ENCODE results near the gene SF3A1.

Gene SF3A1

GRCh38 chr22:30286331-30286730 lies 70.4 kb downstream of the SF3A1 start:
- DNase-seq (ENCODE audit: low read depth) = no peak
- in situ Hi-C loops (cut with HindIII; ENCODE audit: low sequenced_read_pairs) = no loop called here
- TF ChIP-seq CTCF (IDR thresholded peaks at IDR 0.05; ENCODE audit: low read depth, low read length, missing control alignments) = no peak
- H3K4me3 ChIP-seq (ENCODE audit: low read depth, low read length) = no peak overlapping the region

- no peak overlapping the region for H3K4me3 ChIP-seq (ENCODE audit: low read depth, low read length)
- no peak for DNase-seq (ENCODE audit: low read depth)
- TF ChIP-seq CTCF (IDR thresholded peaks at IDR 0.05; ENCODE audit: low read depth, low read length, missing control alignments) = no peak
- in situ Hi-C loops (cut with HindIII; ENCODE audit: low sequenced_read_pairs) = no loop called here
Measured at GRCh38 chr22:30285846-30286200, 70.9 kb downstream of the SF3A1 start.

GRCh38 chr22:30285176-30285845 lies 71.4 kb downstream of the SF3A1 start:
- no peak overlapping the region for H3K4me3 ChIP-seq (ENCODE audit: low read depth, low read length)
- no peak for DNase-seq (ENCODE audit: low read depth)
- no peak for TF ChIP-seq CTCF (IDR thresholded peaks at IDR 0.05; ENCODE audit: low read depth, low read length, missing control alignments)
- in situ Hi-C loops (cut with HindIII; ENCODE audit: low sequenced_read_pairs) = no loop called here

GRCh38 chr22:30284666-30285065 lies 72.0 kb downstream of the SF3A1 start:
- TF ChIP-seq CTCF (IDR thresholded peaks at IDR 0.05; ENCODE audit: low read depth, low read length, missing control alignments) = no peak
- H3K4me3 ChIP-seq (ENCODE audit: low read depth, low read length) = no peak overlapping the region
- in situ Hi-C loops (cut with HindIII; ENCODE audit: low sequenced_read_pairs) = loop anchor here (5.0 kb wide), 1 partner anchor 43 kb away; the partner anchor contains the start of gene TBC1D10A

GRCh38 chr22:30284172-30284571 lies 72.5 kb downstream of the SF3A1 start:
- no peak for TF ChIP-seq CTCF (IDR thresholded peaks at IDR 0.05; ENCODE audit: low read depth, low read length, missing control alignments)
- H3K4me3 ChIP-seq (ENCODE audit: low read depth, low read length) = no peak overlapping the region
- in situ Hi-C loops (cut with HindIII; ENCODE audit: low sequenced_read_pairs) = loop anchor here (5.0 kb wide), 1 partner anchor 43 kb away; the partner anchor contains the start of gene TBC1D10A
- no peak for DNase-seq (ENCODE audit: low read depth)

More at GRCh38 chr22:30284666-30285065, 72.0 kb downstream of the SF3A1 start:
- DNase-seq (ENCODE audit: low read depth) = no peak

GRCh38 chr22:30283342-30283741 lies 73.4 kb downstream of the SF3A1 start:
- no peak overlapping the region for H3K4me3 ChIP-seq (ENCODE audit: low read depth, low read length)
- in situ Hi-C loops (cut with HindIII; ENCODE audit: low sequenced_read_pairs) = loop anchor here (5.0 kb wide), 1 partner anchor 44 kb away; the partner anchor contains the start of gene TBC1D10A
- DNase-seq (ENCODE audit: low read depth) = no peak
- no peak for TF ChIP-seq CTCF (IDR thresholded peaks at IDR 0.05; ENCODE audit: low read depth, low read length, missing control alignments)
